Kidney (tissue), 14 donors: ENCODE data around the gene RIGI. TPM values are rescaled to one million over a fixed set of nuclear protein-coding genes. Genes with fewer than 3 reads are reported as not detected.
A peak's percentile ranks its signal among the peaks of the same experiment; 100 is the strongest.

Experiments
- DNase-seq, 5 donors: peaks; one replicate each; pipeline ENCODE4 v3.0.0-alpha.2; 2013 to 2020
- FAIRE-seq: peaks from 2 replicates; lab custom pipeline; 2012; peaks lifted over from hg19 to GRCh38; lab: Jason Lieb, UNC
- H3K27ac ChIP-seq, 2 donors: one replicate each; pipeline ENCODE4 v1.7.0; 2013; ENCODE audit warnings: low read depth in 2 of 2, low read length in 2 of 2, inconsistent platforms in 1 of 2
- H3K27me3 ChIP-seq: one replicate; pipeline ENCODE4 v1.7.1; 2013; ENCODE audit warnings: low read length, inconsistent platforms; ENCODE audit not compliant: control insufficient read depth, insufficient read depth
- H3K36me3 ChIP-seq, 3 donors: one replicate each; pipeline versions ENCODE4 v1.7.0 to v1.7.1; 2013; ENCODE audit warnings: low read length in 3 of 3, control low read depth in 1 of 3, inconsistent platforms in 1 of 3; ENCODE audit not compliant: insufficient read depth in 3 of 3, control insufficient read depth in 2 of 3
- H3K4me1 ChIP-seq, 3 donors: one replicate each; pipeline versions ENCODE4 v1.7.0 to v1.7.1; 2013; ENCODE audit warnings: low read length in 3 of 3, inconsistent platforms in 1 of 3, low read depth in 1 of 3; ENCODE audit not compliant: control insufficient read depth in 2 of 3, insufficient read depth in 2 of 3
- H3K4me3 ChIP-seq, 3 donors: one replicate each; pipeline versions ENCODE4 v1.7.0 to v1.8.1; 2013; ENCODE audit warnings: low read length in 3 of 3, control low read depth in 1 of 3, inconsistent platforms in 1 of 3
- H3K9ac ChIP-seq, 3 donors: one replicate each; pipeline versions ENCODE4 v1.7.0 to v1.7.1; 2013; ENCODE audit warnings: low read length in 3 of 3, control low read depth in 1 of 3, inconsistent platforms in 1 of 3
- H3K9me3 ChIP-seq, 3 donors: one replicate each; pipeline versions ENCODE4 v1.7.0 to v1.7.1; 2013; ENCODE audit warnings: low read length in 3 of 3, control low read depth in 1 of 3, inconsistent platforms in 1 of 3; ENCODE audit not compliant: control insufficient read depth in 2 of 3, insufficient read depth in 1 of 3
- intact Hi-C: fragments of 100-400 bp; cut with DNase I; formaldehyde crosslinking; loops from one replicate; pipeline ENCODE4 v1.11.1; 2022
- polyA plus RNA-seq: library from polyadenylated mRNA; stranded (reverse); fragments of 350-450 nt; fragmentation: Illumina TruSeq; extraction: RNeasy Lipid Tissue Mini Kit (QIAGEN cat#74804); gene quantifications from one replicate; pipeline ENCODE4 v1.2.3, GENCODE V29; 2014; ENCODE audit warnings: low read depth, low replicate concordance; ENCODE audit not compliant: insufficient read depth
- total RNA-seq: library from RNA; stranded (reverse); fragmentation: NEBNext Ultra II Directional; extraction: Animal tissue kit (Norgen Biotek cat#: 25700); gene quantifications from one replicate; pipeline ENCODE4 v1.2.1, GENCODE V29; 2021
- TF ChIP-seq, protein P1 (sequence below): IDR thresholded peaks from 3 replicates; pipeline ENCODE4 v1.5.1; 2012; ENCODE audit warnings: mild to moderate bottlenecking, moderate library complexity, borderline replicate concordance; ENCODE audit not compliant: insufficient read depth; ENCODE audit errors: extremely low read depth
- donor health status: control.
- donor health status: control.
- donor health status: control.
- donor health status: control.
- donor health status: control.
- donor health status: DM: yes; HTN: yes; CAD: no.
- donor health status: Normal renal cell carcinoma (clear cell type).

Gene RIGI
- total and polyA plus RNA-seq, 2 donors from 2014 or later = 5.0 to 13.1 TPM

DNA sequence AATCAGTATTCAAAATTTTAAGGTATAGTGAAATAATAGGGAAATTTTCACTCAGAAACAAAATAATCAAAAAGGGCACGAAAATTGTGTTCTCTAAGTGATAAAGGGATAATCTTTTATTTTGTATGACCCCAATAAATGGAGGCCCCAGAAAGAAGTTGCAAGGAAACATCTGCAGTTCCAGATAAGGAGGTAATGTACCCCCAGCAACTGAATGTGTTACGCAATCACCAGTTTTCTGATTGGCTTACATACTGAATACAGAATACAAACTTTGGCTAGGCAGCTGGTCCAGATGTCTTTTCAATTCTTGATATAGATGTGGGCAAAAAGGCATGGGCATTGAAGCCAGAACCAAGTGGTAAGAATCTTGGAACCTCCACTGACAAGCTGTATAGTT lies 28.1 kb upstream of the RIGI start:
- H3K4me3 ChIP-seq = no peak overlapping the region
- no peak overlapping the region for H3K9ac ChIP-seq
- no peaks in the 10 kb centered on the region for H3K27me3 ChIP-seq
- no peak overlapping the region for H3K27ac ChIP-seq
- TF ChIP-seq, protein P1, sequence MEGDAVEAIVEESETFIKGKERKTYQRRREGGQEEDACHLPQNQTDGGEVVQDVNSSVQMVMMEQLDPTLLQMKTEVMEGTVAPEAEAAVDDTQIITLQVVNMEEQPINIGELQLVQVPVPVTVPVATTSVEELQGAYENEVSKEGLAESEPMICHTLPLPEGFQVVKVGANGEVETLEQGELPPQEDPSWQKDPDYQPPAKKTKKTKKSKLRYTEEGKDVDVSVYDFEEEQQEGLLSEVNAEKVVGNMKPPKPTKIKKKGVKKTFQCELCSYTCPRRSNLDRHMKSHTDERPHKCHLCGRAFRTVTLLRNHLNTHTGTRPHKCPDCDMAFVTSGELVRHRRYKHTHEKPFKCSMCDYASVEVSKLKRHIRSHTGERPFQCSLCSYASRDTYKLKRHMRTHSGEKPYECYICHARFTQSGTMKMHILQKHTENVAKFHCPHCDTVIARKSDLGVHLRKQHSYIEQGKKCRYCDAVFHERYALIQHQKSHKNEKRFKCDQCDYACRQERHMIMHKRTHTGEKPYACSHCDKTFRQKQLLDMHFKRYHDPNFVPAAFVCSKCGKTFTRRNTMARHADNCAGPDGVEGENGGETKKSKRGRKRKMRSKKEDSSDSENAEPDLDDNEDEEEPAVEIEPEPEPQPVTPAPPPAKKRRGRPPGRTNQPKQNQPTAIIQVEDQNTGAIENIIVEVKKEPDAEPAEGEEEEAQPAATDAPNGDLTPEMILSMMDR = no peak
- no peak for DNase-seq
- no peaks in the 10 kb centered on the region for H3K36me3 ChIP-seq
- FAIRE-seq = no peak
- intact Hi-C loops = no loop called here
- H3K4me1 ChIP-seq = peaks cover 0 to 6% (median 4%) of the 10 kb centered on the region in 3 donors
- H3K9me3 ChIP-seq = no peaks in the 10 kb centered on the region

DNA sequence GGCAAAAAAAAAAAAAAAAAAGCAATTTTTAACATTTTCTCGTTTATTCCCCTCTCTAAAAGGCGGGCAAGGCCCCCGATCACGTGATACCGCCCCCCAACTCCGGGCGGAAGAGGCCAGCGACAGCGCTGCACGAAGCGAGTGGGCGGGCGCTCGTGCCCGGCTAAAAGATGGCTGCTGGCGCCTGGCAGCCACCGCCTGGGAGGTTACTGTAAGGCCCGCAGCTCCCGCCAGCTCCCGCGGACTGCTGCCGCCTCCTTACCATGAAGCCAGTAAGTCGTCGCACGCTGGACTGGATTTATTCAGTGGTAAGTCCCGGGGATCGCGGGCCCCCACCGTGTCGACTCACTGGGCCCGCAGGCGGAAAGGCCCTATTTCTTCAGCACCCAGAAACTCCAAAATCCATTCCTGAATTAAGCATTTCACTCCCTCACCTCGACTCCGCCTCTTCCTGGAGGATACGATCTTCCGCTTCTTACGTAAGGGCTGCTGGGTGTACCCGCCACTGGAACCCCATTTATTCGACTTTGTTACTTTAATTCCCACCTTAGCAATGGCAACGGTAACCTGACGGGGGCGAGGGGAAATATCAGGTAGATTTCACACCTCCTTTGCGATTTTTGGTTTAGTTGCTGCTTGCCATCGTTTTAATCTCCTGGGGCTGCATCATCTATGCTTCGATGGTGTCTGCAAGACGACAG lies 26.3 kb upstream of the RIGI start, which contains the start of the genes SMIM27 and TOPORS:
TSS of gene SMIM27 (plus strand) at position 156 of the 701 bp plus-strand sequence. CDS start at position 264, 108 bp downstream.
TSS of gene TOPORS (minus strand) at position 415 of the 701 bp plus-strand sequence. CDS start at position 265, 150 bp downstream.
- DNase-seq = peak; percentile 92 to 97 (median 96)
- H3K36me3 ChIP-seq = no peaks in the 10 kb centered on the region
- intact Hi-C loops = no loop called here
- H3K27ac ChIP-seq = peak within 1 kb of the TSS; percentile 97 to 99
- no peaks in the 10 kb centered on the region for H3K27me3 ChIP-seq
- no peaks in the 10 kb centered on the region for H3K9me3 ChIP-seq
- FAIRE-seq = no peak
- TF ChIP-seq, protein P1 = peak; percentile 0
- H3K4me3 ChIP-seq = peak within 1 kb of the TSS; percentile 93 to 98 (median 97)
- H3K4me1 ChIP-seq = peaks cover 0 to 6% (median 4%) of the 10 kb centered on the region in 3 donors
- peak within 1 kb of the TSS; percentile 88 to 96 (median 94) for H3K9ac ChIP-seq

DNA sequence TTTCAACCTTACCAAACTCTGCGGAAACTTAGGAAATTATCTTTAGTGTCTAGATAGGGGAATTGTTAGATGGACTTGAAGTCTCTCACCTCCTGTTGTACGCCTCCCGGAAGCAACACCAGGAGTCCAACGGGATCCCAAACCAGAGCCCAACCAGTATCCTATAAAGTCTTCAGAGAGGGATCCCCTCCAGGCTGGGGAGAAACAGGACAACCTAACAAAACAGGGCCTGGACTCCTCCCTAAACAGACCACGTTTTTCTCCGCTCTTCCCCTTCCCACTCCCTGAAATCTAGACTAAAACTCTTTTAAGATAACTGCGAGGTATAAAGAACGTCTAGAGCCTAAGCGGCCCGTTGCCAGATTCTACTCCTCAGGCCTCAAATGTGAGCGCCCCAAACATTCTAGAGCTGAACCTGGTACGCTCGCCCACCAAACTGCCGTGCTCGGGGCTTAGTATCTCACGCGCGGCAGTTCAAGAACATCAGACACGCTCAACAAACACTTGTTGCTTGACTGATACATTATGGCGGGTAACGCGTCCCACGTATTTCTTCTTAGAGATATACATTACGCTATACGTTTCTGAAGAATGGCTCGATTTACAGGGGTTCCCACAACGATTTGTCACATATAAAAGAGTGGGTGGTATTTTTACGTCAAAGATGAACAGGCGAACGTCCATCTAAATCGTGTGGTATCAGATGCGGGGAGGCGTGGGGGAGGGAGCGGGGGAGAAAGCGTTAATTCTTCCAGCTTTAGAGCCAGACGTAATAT lies 25.5 kb upstream of the RIGI start:
- H3K4me3 ChIP-seq = peak overlapping the region; percentile 93 to 98 (median 97)
- intact Hi-C loops = no loop called here
- no peaks in the 10 kb centered on the region for H3K27me3 ChIP-seq
- peak overlapping the region; percentile 97 to 99 for H3K27ac ChIP-seq
- DNase-seq (peak in 3 of 5 donors; percentile 46 to 74 (median 71)), FAIRE-seq (no peak)
- H3K36me3 ChIP-seq = no peaks in the 10 kb centered on the region
- H3K9me3 ChIP-seq = no peaks in the 10 kb centered on the region
- TF ChIP-seq, protein P1 = no peak
- peak overlapping the region; percentile 88 to 96 (median 94) for H3K9ac ChIP-seq
- peaks cover 0 to 6% (median 4%) of the 10 kb centered on the region in 3 donors for H3K4me1 ChIP-seq
